Cardiac fibroblast (primary cell): ENCODE results near the gene RSKR.

ENCODE experiments used
- DNase-seq, 2 donors: peaks; one replicate each; pipeline versions ENCODE4 v3.0.0 to v3.0.0-alpha.2; 2010; ENCODE audit warnings: low read depth in 2 of 2
- H3K4me3 ChIP-seq, 2 donors: replicated peaks in 1 of 2; 1 replicate in 1 of 2; 2 replicates in 1 of 2; pipeline ENCODE4 v1.5.1; 2011; ENCODE audit warnings: low read depth in 2 of 2, low read length in 2 of 2, mild to moderate bottlenecking in 2 of 2, moderate library complexity in 1 of 2
- TF ChIP-seq, protein P1 (sequence below): IDR thresholded peaks from one replicate; pipeline ENCODE4 v1.5.1; 2011; ENCODE audit warnings: low read depth, mild to moderate bottlenecking, low read length, inconsistent platforms

Gene RSKR

DNA sequence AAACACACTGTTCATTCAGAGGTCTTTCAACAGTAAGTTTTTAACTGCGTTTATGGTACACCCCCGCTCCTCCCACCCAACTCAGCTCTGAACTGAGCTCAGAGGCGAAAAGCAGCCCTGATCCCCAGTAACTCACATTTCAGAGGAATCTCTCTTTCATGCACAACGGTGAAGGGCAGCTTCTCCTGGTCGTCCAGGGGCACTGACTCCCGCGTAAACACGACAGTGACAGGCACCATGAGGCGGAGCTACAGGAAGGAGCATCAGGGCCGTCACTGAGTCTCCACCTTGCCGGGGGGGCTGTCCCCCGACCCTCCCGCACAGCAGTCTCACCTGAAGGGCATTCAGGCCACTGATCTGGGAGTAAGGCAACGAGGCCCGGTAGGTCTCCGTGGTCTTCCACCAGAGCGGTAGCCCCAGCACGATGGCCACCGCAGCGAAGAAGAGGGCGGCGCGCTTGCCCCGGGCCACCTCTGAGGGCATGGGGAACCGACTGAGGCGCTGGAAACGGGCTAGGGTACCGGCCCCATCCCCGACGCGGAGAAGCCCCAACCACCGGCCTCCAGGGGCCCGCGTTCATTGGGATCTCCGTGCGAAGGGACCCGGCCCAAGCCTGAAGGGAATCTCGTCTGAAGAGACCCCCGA lies 43.1 kb downstream of the RSKR start:
- TF ChIP-seq, protein P1, sequence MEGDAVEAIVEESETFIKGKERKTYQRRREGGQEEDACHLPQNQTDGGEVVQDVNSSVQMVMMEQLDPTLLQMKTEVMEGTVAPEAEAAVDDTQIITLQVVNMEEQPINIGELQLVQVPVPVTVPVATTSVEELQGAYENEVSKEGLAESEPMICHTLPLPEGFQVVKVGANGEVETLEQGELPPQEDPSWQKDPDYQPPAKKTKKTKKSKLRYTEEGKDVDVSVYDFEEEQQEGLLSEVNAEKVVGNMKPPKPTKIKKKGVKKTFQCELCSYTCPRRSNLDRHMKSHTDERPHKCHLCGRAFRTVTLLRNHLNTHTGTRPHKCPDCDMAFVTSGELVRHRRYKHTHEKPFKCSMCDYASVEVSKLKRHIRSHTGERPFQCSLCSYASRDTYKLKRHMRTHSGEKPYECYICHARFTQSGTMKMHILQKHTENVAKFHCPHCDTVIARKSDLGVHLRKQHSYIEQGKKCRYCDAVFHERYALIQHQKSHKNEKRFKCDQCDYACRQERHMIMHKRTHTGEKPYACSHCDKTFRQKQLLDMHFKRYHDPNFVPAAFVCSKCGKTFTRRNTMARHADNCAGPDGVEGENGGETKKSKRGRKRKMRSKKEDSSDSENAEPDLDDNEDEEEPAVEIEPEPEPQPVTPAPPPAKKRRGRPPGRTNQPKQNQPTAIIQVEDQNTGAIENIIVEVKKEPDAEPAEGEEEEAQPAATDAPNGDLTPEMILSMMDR: no peak
- peak in 1 of 2 donors; percentile 13 for DNase-seq
- peak overlapping the region; percentile 97 to 100 for H3K4me3 ChIP-seq

DNA sequence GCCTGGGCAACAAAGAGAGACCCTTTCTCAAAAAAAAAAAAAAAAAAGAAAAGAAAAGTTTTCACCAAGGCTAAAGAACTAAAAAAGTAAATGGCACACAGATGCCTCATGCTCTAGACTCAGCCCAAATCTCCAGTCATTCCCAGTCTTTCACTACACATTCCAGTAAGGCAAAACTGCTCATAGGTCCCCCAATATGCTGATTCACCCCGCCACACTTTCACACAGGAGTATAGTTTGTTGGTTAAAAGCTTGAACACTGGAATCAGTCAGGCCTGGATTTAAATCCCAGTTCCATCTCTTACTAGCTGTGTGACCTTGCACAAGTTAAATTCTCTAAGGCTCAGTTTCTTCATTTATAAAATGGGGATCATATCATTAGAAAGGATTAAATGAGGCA lies 44.5 kb downstream of the RSKR start:
- no peak overlapping the region for H3K4me3 ChIP-seq
- TF ChIP-seq, protein P1: no peak
- DNase-seq: no peak

DNA sequence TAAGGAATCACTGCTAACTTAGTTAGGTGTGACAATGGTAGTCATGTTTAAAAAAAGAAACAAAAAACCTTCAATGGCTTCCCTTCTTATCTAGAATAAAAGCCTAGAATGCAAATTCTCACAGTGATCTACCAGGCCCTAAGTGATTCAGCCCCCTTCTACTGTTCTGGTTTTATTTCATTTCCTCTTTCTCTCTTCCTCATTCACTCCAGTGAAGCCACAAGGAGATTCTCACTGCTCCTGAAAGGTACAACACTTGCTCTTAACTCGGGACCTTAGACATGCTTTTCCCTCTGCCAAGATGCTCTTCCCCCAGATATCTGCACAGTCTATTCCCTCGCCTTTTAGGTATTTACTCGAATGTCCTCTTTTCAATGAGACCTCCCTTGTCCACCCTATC lies 46.4 kb downstream of the RSKR start:
- DNase-seq: no peak
- no peak overlapping the region for H3K4me3 ChIP-seq
- TF ChIP-seq, protein P1: no peak

DNA sequence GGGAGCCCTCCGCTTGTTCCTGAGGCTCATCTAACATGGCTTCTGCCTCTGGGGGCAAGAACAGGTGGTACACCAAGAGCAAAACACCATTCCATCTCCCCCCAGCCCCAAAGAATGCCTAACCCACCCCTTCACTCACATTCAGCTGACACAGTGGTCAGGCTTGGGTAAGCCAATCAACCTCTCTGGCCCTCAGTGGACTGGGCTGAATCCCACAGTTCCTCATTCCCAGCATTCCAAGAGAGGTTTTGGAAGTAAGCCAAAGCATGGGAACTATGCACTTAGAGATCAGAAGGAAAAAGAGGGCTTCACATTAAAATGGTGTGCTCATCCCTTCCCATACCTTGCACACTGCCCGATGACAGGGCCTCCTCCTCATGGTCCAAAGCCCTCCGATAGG lies 50.5 kb downstream of the RSKR start:
- DNase-seq: peak; percentile 51 to 70
- no peak overlapping the region for H3K4me3 ChIP-seq
- TF ChIP-seq, protein P1: no peak
